ENCODE data around the gene HPDL. TPM values are rescaled to one million over a fixed set of nuclear protein-coding genes. Genes with fewer than 3 reads are reported as not detected.

The HPDL gene
- total and polyA plus RNA-seq, 10 of the 15 experiments (the other 5 are each of a cell fraction or from before 2014, with no cell fraction given), result 1.3 to 75.5 (median 31.8) TPM

- Histone ChIP-seq H3K4me2 (ENCODE audit: control insufficient read depth, insufficient read depth) (no peak overlapping the region), H3K27me3 (replicated peaks in 1 of 2; ENCODE audit: control insufficient read depth in 2 of 2, insufficient read depth in 2 of 2, low read length in 1 of 2) (no peaks in the 10 kb centered on the region), H3K36me3 (ENCODE audit: control insufficient read depth in 2 of 2, insufficient read depth in 2 of 2, low read length in 1 of 2) (no peaks in the 10 kb centered on the region), H3K9ac (ENCODE audit: control insufficient read depth, insufficient read depth, low read length) (no peak overlapping the region), H3K4me1 (ENCODE audit: control insufficient read depth, insufficient read depth, low read length) (peaks cover 8% of the 10 kb centered on the region; the same call in 1 of the 2 replicates), H3K9me3 (replicated peaks; ENCODE audit: control insufficient read depth, insufficient read depth, low read length) (no peaks in the 10 kb centered on the region; the same call in 2 of the 3 replicates), H3K79me2 (ENCODE audit: control insufficient read depth, insufficient read depth, low read length) (no peaks in the 10 kb centered on the region), H3K4me3 (no peak overlapping the region), H2AFZ (ENCODE audit: control insufficient read depth, low read depth, low read length) (no peak overlapping the region), H3K27ac (ENCODE audit: control insufficient read depth, insufficient read depth) (no peak overlapping the region), H4K20me1 (ENCODE audit: control insufficient read depth, insufficient read depth) (no peaks in the 10 kb centered on the region)
- 97% methylated on average over 4 of the region's 4 CpGs for WGBS (ENCODE audit: insufficient coverage, insufficient replicate concordance, low lambda C conversion rate, missing lambda C conversion rate)
- RAD21 ChIA-PET (ENCODE audit: unreplicated experiment), result interaction anchor here (0.6 to 1.4 kb wide), 2 partner anchors 13 to 364 kb away, joined by 3 to 6 read pairs; no protein-coding TSS in a partner anchor
- no peak for DNase-seq (ENCODE audit: low read depth, low spot score)
- CTCF ChIA-PET, result interaction anchor here (1.4 kb wide), 1 partner anchor 7 kb away, joined by 4 read pairs; no protein-coding TSS in a partner anchor
- in situ Hi-C loops (cut with MboI), result no loop called here
- no peak for ATAC-seq
- BruUV-seq (replicated peaks), result no TSS peak
- POLR2A ChIA-PET, result interaction anchor here (0.6 to 1.8 kb wide), 4 partner anchors 13 to 286 kb away, joined by 3 to 6 read pairs (median 4); partner anchors contain the start of genes MUTYH and TOE1
- intact Hi-C loops (cut with micrococcal nuclease; ENCODE audit: unreplicated experiment), result no loop called here
- no peak for FAIRE-seq
- SMC1A ChIA-PET (ENCODE audit: uncharacterized antibody, unreplicated experiment), result interaction anchor here (1.3 to 9.2 kb wide), 3 partner anchors 13 to 41 kb away, joined by 3 to 57 read pairs (median 17); partner anchors contain the start of genes MUTYH and TOE1
- TF ChIP-seq IRF3 (IDR thresholded peaks at IDR 0.05) (no peak), ZNF217 (IDR thresholded peaks at IDR 0.05) (no peak), NR2C2 (IDR thresholded peaks at IDR 0.05; ENCODE audit: borderline replicate concordance, control insufficient read depth, insufficient read length, low read depth) (no peak), MTA2 (IDR thresholded peaks at IDR 0.05; ENCODE audit: low read depth) (no peak), NR2F1 (conservative IDR thresholded peaks at IDR 0.05) (no peak), E2F8 (IDR thresholded peaks at IDR 0.05; ENCODE audit: low read depth, partially characterized antibody) (no peak), RB1 (IDR thresholded peaks at IDR 0.05; ENCODE audit: borderline replicate concordance) (no peak), FOS (IDR thresholded peaks at IDR 0.05; ENCODE audit: borderline replicate concordance, extremely low read depth, insufficient read length) (no peak), RCOR1 (conservative IDR thresholded peaks at IDR 0.05; ENCODE audit: low read depth, low read length) (no peak), STAT1 (conservative IDR thresholded peaks at IDR 0.05) (no peak), ZNF592 (IDR thresholded peaks at IDR 0.05) (no peak), E2F4 (IDR thresholded peaks at IDR 0.05; ENCODE audit: low read depth, low read length) (no peak), EED (IDR thresholded peaks at IDR 0.05; ENCODE audit: low read depth) (no peak), CBX3 (IDR thresholded peaks at IDR 0.05; ENCODE audit: borderline replicate concordance, low read depth) (no peak), SREBF1 (IDR thresholded peaks at IDR 0.05; ENCODE audit: low read length) (no peak), CBFB (IDR thresholded peaks at IDR 0.05; ENCODE audit: low read depth) (no peak)
Observed at GRCh38 chr1:45319761-45320160, 6.9 kb upstream of the HPDL start.
